Trophoblast cell (in vitro differentiated cells and primary cell): Measurements from ENCODE around the gene TENM4.

Experiments used
- DNase-seq, 2 donors: peaks; one replicate each; pipeline ENCODE4 v3.0.0-alpha.2; 2016
- H2AFZ ChIP-seq: 2 replicates; pipeline ENCODE4 v1.6.1; 2013; ENCODE audit warnings: low read length, moderate library complexity, mild to moderate bottlenecking; ENCODE audit not compliant: insufficient read depth, poor library complexity
- H2AK5ac ChIP-seq: 2 replicates; pipeline ENCODE4 v1.6.1; 2013; ENCODE audit warnings: mild to moderate bottlenecking, low read length
- H2BK120ac ChIP-seq: 2 replicates; pipeline ENCODE4 v1.6.1; 2013; ENCODE audit warnings: low read length, mild to moderate bottlenecking, moderate library complexity; ENCODE audit not compliant: insufficient read depth, poor library complexity
- H2BK12ac ChIP-seq: 2 replicates; pipeline ENCODE4 v1.6.1; 2013; ENCODE audit warnings: mild to moderate bottlenecking, low read length, moderate library complexity
- H2BK5ac ChIP-seq: 2 replicates; pipeline ENCODE4 v1.6.1; 2013; ENCODE audit warnings: low read length, low read depth, moderate library complexity, mild to moderate bottlenecking; ENCODE audit not compliant: poor library complexity
- H3K14ac ChIP-seq: 2 replicates; pipeline ENCODE4 v1.6.1; 2013; ENCODE audit warnings: mild to moderate bottlenecking, low read length
- H3K18ac ChIP-seq: 2 replicates; pipeline ENCODE4 v1.6.1; 2013; ENCODE audit warnings: mild to moderate bottlenecking, low read length
- H3K23ac ChIP-seq: 2 replicates; pipeline ENCODE4 v1.6.1; 2013; ENCODE audit warnings: low read length
- H3K27ac ChIP-seq: 2 replicates; pipeline ENCODE4 v1.5.1; 2013; ENCODE audit warnings: low read depth, mild to moderate bottlenecking, inconsistent platforms, low read length, moderate library complexity
- H3K27me3 ChIP-seq: 2 replicates; pipeline ENCODE4 v1.6.1; 2013; ENCODE audit warnings: inconsistent platforms, mild to moderate bottlenecking, low read length, moderate library complexity; ENCODE audit not compliant: insufficient read depth
- H3K36me3 ChIP-seq, 2 experiments: 1 replicate in 1 of 2; 2 replicates in 1 of 2; pipeline ENCODE4 v1.6.1; 2013; ENCODE audit warnings: low read length in 2 of 2, mild to moderate bottlenecking in 2 of 2, moderate library complexity in 1 of 2; ENCODE audit not compliant: insufficient read depth in 2 of 2, control insufficient read depth in 1 of 2
- H3K4ac ChIP-seq: 2 replicates; pipeline ENCODE4 v1.6.1; 2013; ENCODE audit warnings: low read depth, mild to moderate bottlenecking, low read length, moderate library complexity
- H3K4me1 ChIP-seq, 2 experiments: 1 replicate in 1 of 2; 2 replicates in 1 of 2; pipeline ENCODE4 v1.6.1; 2013; ENCODE audit warnings: low read length in 2 of 2, mild to moderate bottlenecking in 2 of 2, moderate library complexity in 1 of 2; ENCODE audit not compliant: insufficient read depth in 2 of 2, control insufficient read depth in 1 of 2
- H3K4me2 ChIP-seq: 2 replicates; pipeline ENCODE4 v1.6.1; 2013; ENCODE audit warnings: inconsistent platforms, mild to moderate bottlenecking, low read length, moderate library complexity
- H3K4me3 ChIP-seq: 2 replicates; pipeline ENCODE4 v1.5.1; 2013; ENCODE audit warnings: mild to moderate bottlenecking, low read depth, low read length, inconsistent platforms
- H3K79me1 ChIP-seq: one replicate; pipeline ENCODE4 v1.6.1; 2013; ENCODE audit warnings: low read length
- H3K79me2 ChIP-seq: 2 replicates; pipeline ENCODE4 v1.6.1; 2013; ENCODE audit warnings: low read length, mild to moderate bottlenecking; ENCODE audit not compliant: control insufficient read depth, insufficient read depth, poor library complexity
- H3K9ac ChIP-seq: 2 replicates; pipeline ENCODE4 v1.6.1; 2013; ENCODE audit warnings: mild to moderate bottlenecking, low read length
- H3K9me3 ChIP-seq: 2 replicates; pipeline ENCODE4 v1.6.1; 2013; ENCODE audit warnings: low read depth, mild to moderate bottlenecking, control low read depth, inconsistent platforms, low read length; ENCODE audit not compliant: insufficient read depth
- H4K12ac ChIP-seq: 2 replicates; pipeline ENCODE4 v1.6.1; 2013; ENCODE audit warnings: low read depth, mild to moderate bottlenecking, low read length, moderate library complexity
- H4K8ac ChIP-seq: 2 replicates; pipeline ENCODE4 v1.6.1; 2013; ENCODE audit warnings: low read depth, mild to moderate bottlenecking, low read length, moderate library complexity
- H4K91ac ChIP-seq: one replicate; pipeline ENCODE4 v1.6.1; 2013; ENCODE audit warnings: low read depth, mild to moderate bottlenecking, low read length, moderate library complexity
- WGBS: extraction: QIAGEN DNeasy Blood & Tissue Kit; methylation state at CpG from one replicate; pipeline ENCODE4 v1.1.7; 2013; ENCODE audit warnings: missing lambda C conversion rate; ENCODE audit not compliant: insufficient read length, insufficient coverage; ENCODE audit errors: extremely low coverage; 5-methylcytosine and 5-hydroxymethylcytosine counted together

Gene TENM4

GRCh38 chr11:78737891-78738290 lies 702.9 kb downstream of the TENM4 start:
- no peak overlapping the region for H3K4me3 ChIP-seq
- no peaks in the 10 kb centered on the region for H3K79me2 ChIP-seq
- H3K79me1 ChIP-seq, result no peaks in the 10 kb centered on the region
- no peak overlapping the region for H2AFZ ChIP-seq
- no peak overlapping the region for H3K14ac ChIP-seq
- no CpG with 5 or more reads among the region's 1 CpG for WGBS
- peaks cover 15 to 33% of the 10 kb centered on the region in 2 experiments for H3K36me3 ChIP-seq
- H2BK5ac ChIP-seq, result no peak overlapping the region
- no peak overlapping the region for H3K9ac ChIP-seq
- H4K8ac ChIP-seq, result no peak overlapping the region
- no peak overlapping the region for H2BK120ac ChIP-seq
- H3K18ac ChIP-seq, result no peak overlapping the region
- no peaks in the 10 kb centered on the region for H3K27me3 ChIP-seq
- DNase-seq, result no peak
- H3K4ac ChIP-seq, result no peak overlapping the region
- no peak overlapping the region for H4K12ac ChIP-seq
- H3K9me3 ChIP-seq, result no peaks in the 10 kb centered on the region
- no peak overlapping the region for H2BK12ac ChIP-seq
- no peak overlapping the region for H3K23ac ChIP-seq
- no peak overlapping the region for H3K4me2 ChIP-seq
- H4K91ac ChIP-seq, result no peak overlapping the region
- H3K27ac ChIP-seq, result no peak overlapping the region
- no peak overlapping the region for H2AK5ac ChIP-seq
- H3K4me1 ChIP-seq, result no peaks in the 10 kb centered on the region

DNA sequence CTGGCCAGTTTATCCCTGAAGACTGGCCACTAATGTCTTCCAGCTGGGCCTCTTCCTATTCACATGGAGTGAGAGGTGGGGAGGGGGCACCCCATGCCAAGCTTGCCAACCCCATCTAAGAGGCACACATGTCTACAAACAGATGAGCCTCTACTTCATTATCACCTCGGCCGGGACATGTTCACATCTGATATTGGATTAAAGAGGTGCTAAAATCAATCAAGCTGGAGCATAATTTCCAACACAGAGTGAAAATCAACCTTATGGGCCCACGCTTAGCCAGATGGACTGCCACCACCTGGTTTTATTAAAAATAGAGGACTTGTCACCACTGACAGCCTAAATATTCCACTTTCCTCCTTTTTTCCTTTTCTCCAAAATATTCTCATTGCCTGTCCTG lies 703.5 kb downstream of the TENM4 start:
- Histone ChIP-seq H3K79me2 (no peaks in the 10 kb centered on the region), H3K4me3 (no peak overlapping the region), H3K27me3 (no peaks in the 10 kb centered on the region), H3K23ac (no peak overlapping the region), H3K14ac (no peak overlapping the region), H3K4me1 (no peaks in the 10 kb centered on the region), H2BK5ac (no peak overlapping the region), H3K18ac (no peak overlapping the region), H4K91ac (no peak overlapping the region), H3K36me3 (peaks cover 15 to 34% of the 10 kb centered on the region in 2 experiments), H2AFZ (no peak overlapping the region), H3K4me2 (no peak overlapping the region), H2BK120ac (no peak overlapping the region), H3K4ac (no peak overlapping the region), H3K9ac (no peak overlapping the region), H3K79me1 (no peaks in the 10 kb centered on the region), H3K27ac (no peak overlapping the region), H4K12ac (no peak overlapping the region), H3K9me3 (no peaks in the 10 kb centered on the region), H4K8ac (no peak overlapping the region), H2AK5ac (no peak overlapping the region), H2BK12ac (no peak overlapping the region)
- no CpG with 5 or more reads among the region's 3 CpGs for WGBS
- DNase-seq, result no peak

- H2BK120ac ChIP-seq, result no peak overlapping the region
- H3K4ac ChIP-seq, result no peak overlapping the region
- H2BK5ac ChIP-seq, result no peak overlapping the region
- no peak overlapping the region for H3K14ac ChIP-seq
- H4K8ac ChIP-seq, result no peak overlapping the region
- H3K27ac ChIP-seq, result no peak overlapping the region
- no peak overlapping the region for H3K4me3 ChIP-seq
- H3K9me3 ChIP-seq, result no peaks in the 10 kb centered on the region
- H3K4me1 ChIP-seq, result no peaks in the 10 kb centered on the region
- no peak overlapping the region for H4K91ac ChIP-seq
- no peak overlapping the region for H4K12ac ChIP-seq
- DNase-seq, result no peak
- H3K18ac ChIP-seq, result no peak overlapping the region
- H3K27me3 ChIP-seq, result no peaks in the 10 kb centered on the region
- no peak overlapping the region for H3K9ac ChIP-seq
- H2AK5ac ChIP-seq, result no peak overlapping the region
- no peak overlapping the region for H2BK12ac ChIP-seq
- no peaks in the 10 kb centered on the region for H3K79me1 ChIP-seq
- H2AFZ ChIP-seq, result no peak overlapping the region
- H3K79me2 ChIP-seq, result no peaks in the 10 kb centered on the region
- H3K36me3 ChIP-seq, result peaks cover 19 to 40% of the 10 kb centered on the region in 2 experiments
- H3K4me2 ChIP-seq, result no peak overlapping the region
- H3K23ac ChIP-seq, result no peak overlapping the region
Observed at GRCh38 chr11:78735711-78736110, 705.1 kb downstream of the TENM4 start.

DNA sequence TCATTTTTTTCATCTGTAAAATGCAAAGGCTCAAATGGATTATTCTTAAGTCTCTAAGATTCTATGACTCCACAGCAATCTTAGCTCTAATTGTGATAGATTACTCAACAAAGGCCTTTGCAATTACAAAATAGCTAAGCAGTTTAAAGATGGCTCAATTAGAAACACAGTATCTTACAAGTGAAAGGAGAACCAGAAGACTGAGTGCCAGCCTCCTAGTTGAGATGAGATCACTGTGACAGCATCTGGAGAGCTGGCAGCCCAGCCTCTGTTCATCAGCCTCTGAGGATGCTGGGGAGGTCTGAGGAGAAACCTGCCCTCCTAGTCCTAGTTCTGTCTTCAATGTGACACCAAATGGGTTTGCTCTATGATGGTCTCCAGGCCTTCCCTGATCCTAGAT lies 707.8 kb downstream of the TENM4 start:
- H2AFZ ChIP-seq, result no peak overlapping the region
- no peak for DNase-seq
- H3K4me2 ChIP-seq, result no peak overlapping the region
- no peak overlapping the region for H2BK12ac ChIP-seq
- H3K79me2 ChIP-seq, result no peaks in the 10 kb centered on the region
- H2BK5ac ChIP-seq, result no peak overlapping the region
- no peak overlapping the region for H3K23ac ChIP-seq
- peaks cover 30 to 47% of the 10 kb centered on the region in 2 experiments for H3K36me3 ChIP-seq
- no peaks in the 10 kb centered on the region for H3K4me1 ChIP-seq
- H2AK5ac ChIP-seq, result no peak overlapping the region
- H3K14ac ChIP-seq, result no peak overlapping the region
- H4K12ac ChIP-seq, result no peak overlapping the region
- no peak overlapping the region for H3K4ac ChIP-seq
- no peak overlapping the region for H4K8ac ChIP-seq
- H2BK120ac ChIP-seq, result no peak overlapping the region
- no peak overlapping the region for H3K4me3 ChIP-seq
- H3K18ac ChIP-seq, result no peak overlapping the region
- no peaks in the 10 kb centered on the region for H3K27me3 ChIP-seq
- H3K9ac ChIP-seq, result no peak overlapping the region
- no peaks in the 10 kb centered on the region for H3K9me3 ChIP-seq
- H3K79me1 ChIP-seq, result no peaks in the 10 kb centered on the region
- H3K27ac ChIP-seq, result no peak overlapping the region
- no peak overlapping the region for H4K91ac ChIP-seq

DNA sequence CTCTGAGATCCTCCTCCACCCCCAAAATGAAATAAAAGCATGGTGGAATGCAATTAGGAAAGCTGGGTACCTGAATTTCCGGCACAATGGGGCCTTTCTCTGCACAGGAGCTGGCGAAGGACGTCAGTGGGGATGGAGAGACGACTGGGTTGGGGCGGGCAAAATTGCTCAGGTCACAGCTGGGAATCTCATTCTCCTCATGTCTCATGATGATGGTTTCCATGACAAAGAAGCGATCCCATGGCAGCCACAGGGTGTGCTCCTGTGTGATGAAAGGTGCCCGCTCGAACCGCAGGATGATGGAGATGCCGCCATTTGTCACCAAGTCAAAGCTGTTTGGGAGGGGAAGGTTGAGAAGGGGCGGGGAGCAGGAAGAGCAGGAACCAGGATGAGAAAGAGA lies 708.6 kb downstream of the TENM4 start:
- Histone ChIP-seq H3K4me1 (no peaks in the 10 kb centered on the region), H4K12ac (no peak overlapping the region), H3K4ac (no peak overlapping the region), H3K79me2 (no peaks in the 10 kb centered on the region), H3K9me3 (no peaks in the 10 kb centered on the region), H3K14ac (no peak overlapping the region), H3K9ac (no peak overlapping the region), H3K4me2 (no peak overlapping the region), H3K27me3 (no peaks in the 10 kb centered on the region), H3K36me3 (peaks cover 30 to 45% of the 10 kb centered on the region in 2 experiments), H3K23ac (no peak overlapping the region), H2BK120ac (no peak overlapping the region), H2AFZ (no peak overlapping the region), H2AK5ac (no peak overlapping the region), H2BK5ac (no peak overlapping the region), H3K27ac (no peak overlapping the region), H4K91ac (no peak overlapping the region), H2BK12ac (no peak overlapping the region), H3K18ac (no peak overlapping the region), H3K79me1 (no peaks in the 10 kb centered on the region), H4K8ac (no peak overlapping the region), H3K4me3 (no peak overlapping the region)
- WGBS, result no CpG with 5 or more reads among the region's 11 CpGs
- no peak for DNase-seq
